NT2/D1 (cell line): ENCODE measurements around the gene RNASEH1.

ENCODE experiments used
- SUZ12 ChIP-seq: IDR thresholded peaks from 2 replicates; pipeline ENCODE4 v1.6.1; 2011; ENCODE audit not compliant: insufficient read length, insufficient read depth; ENCODE audit errors: extremely low read depth
- YY1 ChIP-seq: IDR thresholded peaks from 2 replicates; pipeline ENCODE4 v1.6.1; 2011; ENCODE audit not compliant: insufficient read length, insufficient read depth
- ZNF274 ChIP-seq: IDR thresholded peaks from 2 replicates; pipeline ENCODE4 v1.6.1; 2011; ENCODE audit warnings: mild to moderate bottlenecking, low read depth, low read length

DNA sequence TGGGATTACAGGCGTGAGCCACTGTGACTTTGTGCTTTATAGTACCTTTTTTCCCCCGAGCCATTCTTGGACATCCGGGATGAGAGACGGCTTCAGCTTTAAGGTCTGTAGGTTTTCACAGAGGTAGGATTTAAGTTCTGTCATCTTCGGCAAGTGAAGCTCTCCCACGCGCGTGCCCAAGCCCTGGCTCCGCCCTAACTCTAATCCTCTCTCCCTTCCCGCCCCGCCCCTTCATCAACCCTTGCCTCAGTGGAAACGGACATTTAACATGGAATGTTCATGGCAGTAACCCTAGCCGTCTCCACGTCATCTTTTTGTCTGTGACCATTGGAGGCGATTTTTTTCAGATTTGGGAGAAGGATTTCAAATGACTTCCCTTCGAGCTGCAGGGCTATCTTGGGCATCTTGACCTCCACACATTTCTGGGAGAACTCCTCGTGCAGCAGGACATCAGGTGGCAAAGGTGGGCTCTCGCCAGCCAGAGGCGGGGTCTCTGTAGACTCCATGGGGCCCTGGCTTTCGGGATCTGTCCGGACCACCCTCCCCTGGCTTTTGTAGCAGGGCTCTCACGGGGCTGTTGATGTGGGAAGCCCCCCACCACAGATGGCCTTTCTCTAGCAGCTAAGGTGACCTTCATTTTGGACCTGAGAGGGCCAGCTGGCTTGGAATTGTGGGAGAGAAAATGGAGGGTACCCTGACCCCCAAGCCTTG, 43.6 kb upstream of the RNASEH1 start:
- no peak for TF ChIP-seq YY1
- no peak for TF ChIP-seq SUZ12
- TF ChIP-seq ZNF274 = no peak
